ENCODE results near the gene PKDREJ.
A peak's percentile ranks its signal among the peaks of the same experiment; 100 is the strongest.

The PKDREJ gene

GRCh38 chr22:46220921-46221320 is 42.2 kb downstream of the PKDREJ start:
- peaks cover 28% of the 10 kb centered on the region for H3K36me3 ChIP-seq (ENCODE audit: insufficient read depth, low read length)
- no peaks in the 10 kb centered on the region for H4K20me1 ChIP-seq (ENCODE audit: insufficient read depth, low read length)
- H3K4me2 ChIP-seq (ENCODE audit: low read length): no peak overlapping the region
- no peaks in the 10 kb centered on the region for H3K79me2 ChIP-seq (ENCODE audit: insufficient read depth, low read length)
- H3K27me3 ChIP-seq (ENCODE audit: insufficient read depth, low read length): no peaks in the 10 kb centered on the region
- TF ChIP-seq EZH2 (IDR thresholded peaks at IDR 0.05; ENCODE audit: borderline replicate concordance, low read length) (no peak), CTCF (IDR thresholded peaks at IDR 0.05; ENCODE audit: low read length) (no peak)
- no peak overlapping the region for H2AFZ ChIP-seq (ENCODE audit: low read length)
- no peak overlapping the region for H3K9ac ChIP-seq (ENCODE audit: low read length)
- peaks cover 9% of the 10 kb centered on the region for H3K4me1 ChIP-seq (ENCODE audit: insufficient read depth, low read length, severe bottlenecking)
- H3K27ac ChIP-seq (ENCODE audit: low read depth, low read length, poor library complexity, severe bottlenecking): no peak overlapping the region
- no peaks in the 10 kb centered on the region for H3F3A ChIP-seq (ENCODE audit: insufficient read depth, low read length)
- no peaks in the 10 kb centered on the region for H3K9me3 ChIP-seq (ENCODE audit: low read length)
- no peaks in the 10 kb centered on the region for H3K9me2 ChIP-seq (ENCODE audit: low read depth, low read length)
- no peak overlapping the region for H3K4me3 ChIP-seq (ENCODE audit: low read depth, low read length, poor library complexity, severe bottlenecking)

GRCh38 chr22:46219636-46220035 is 43.5 kb downstream of the PKDREJ start:
- Histone ChIP-seq H3K9me2 (ENCODE audit: low read depth, low read length) (no peaks in the 10 kb centered on the region), H3K79me2 (ENCODE audit: insufficient read depth, low read length) (no peaks in the 10 kb centered on the region), H3K4me3 (ENCODE audit: low read depth, low read length, poor library complexity, severe bottlenecking) (no peak overlapping the region), H3K4me2 (ENCODE audit: low read length) (no peak overlapping the region), H2AFZ (ENCODE audit: low read length) (no peak overlapping the region), H3K9me3 (ENCODE audit: low read length) (no peaks in the 10 kb centered on the region), H3K27me3 (ENCODE audit: insufficient read depth, low read length) (no peaks in the 10 kb centered on the region), H3K36me3 (ENCODE audit: insufficient read depth, low read length) (peaks cover 31% of the 10 kb centered on the region), H3K9ac (ENCODE audit: low read length) (no peak overlapping the region), H3K4me1 (ENCODE audit: insufficient read depth, low read length, severe bottlenecking) (peaks cover 9% of the 10 kb centered on the region), H3K27ac (ENCODE audit: low read depth, low read length, poor library complexity, severe bottlenecking) (peak overlapping the region; percentile 32), H3F3A (ENCODE audit: insufficient read depth, low read length) (no peaks in the 10 kb centered on the region), H4K20me1 (ENCODE audit: insufficient read depth, low read length) (no peaks in the 10 kb centered on the region)
- no peak for TF ChIP-seq EZH2 (IDR thresholded peaks at IDR 0.05; ENCODE audit: borderline replicate concordance, low read length)
- TF ChIP-seq CTCF (IDR thresholded peaks at IDR 0.05; ENCODE audit: low read length): no peak

- Histone ChIP-seq H3K9ac (ENCODE audit: low read length) (no peak overlapping the region), H3K27ac (ENCODE audit: low read depth, low read length, poor library complexity, severe bottlenecking) (no peak overlapping the region), H3K9me2 (ENCODE audit: low read depth, low read length) (no peaks in the 10 kb centered on the region), H3K4me1 (ENCODE audit: insufficient read depth, low read length, severe bottlenecking) (peaks cover 4% of the 10 kb centered on the region), H3K79me2 (ENCODE audit: insufficient read depth, low read length) (no peaks in the 10 kb centered on the region), H3K4me2 (ENCODE audit: low read length) (no peak overlapping the region), H3K27me3 (ENCODE audit: insufficient read depth, low read length) (no peaks in the 10 kb centered on the region), H3K9me3 (ENCODE audit: low read length) (no peaks in the 10 kb centered on the region), H3F3A (ENCODE audit: insufficient read depth, low read length) (no peaks in the 10 kb centered on the region), H4K20me1 (ENCODE audit: insufficient read depth, low read length) (no peaks in the 10 kb centered on the region), H2AFZ (ENCODE audit: low read length) (no peak overlapping the region), H3K36me3 (ENCODE audit: insufficient read depth, low read length) (peaks cover 19% of the 10 kb centered on the region), H3K4me3 (ENCODE audit: low read depth, low read length, poor library complexity, severe bottlenecking) (no peak overlapping the region)
- TF ChIP-seq CTCF (IDR thresholded peaks at IDR 0.05; ENCODE audit: low read length): no peak
- no peak for TF ChIP-seq EZH2 (IDR thresholded peaks at IDR 0.05; ENCODE audit: borderline replicate concordance, low read length)
Observed at GRCh38 chr22:46214616-46215015, 48.5 kb downstream of the PKDREJ start.

Data from OCI-LY1 (cell line).